PC-3 (cell line): ENCODE results near the gene SNTG2.

Source experiments
- CTCF ChIP-seq: fragments of 300-600 bp; sonication (generic); conservative IDR thresholded peaks from 2 replicates; pipeline ENCODE4 v1.5.1; 2017; ENCODE audit warnings: antibody characterized with exemption, low read depth, mild to moderate bottlenecking, low read length
- EZH2 ChIP-seq: fragments of 300-600 bp; sonication (generic); IDR thresholded peaks from one replicate; pipeline ENCODE4 v1.6.1; 2017; ENCODE audit warnings: antibody characterized with exemption, mild to moderate bottlenecking, low read length; ENCODE audit not compliant: unreplicated experiment

- no peak for TF ChIP-seq CTCF
- no peak for TF ChIP-seq EZH2
Measured at GRCh38 chr2:923832-924601, 26.6 kb upstream of the SNTG2 start.
